H9 (cell line): Measurements from ENCODE around the gene SH3GL1. TPM values are rescaled to one million over a fixed set of nuclear protein-coding genes. Genes with fewer than 3 reads are reported as not detected.

Experiments used
- DNase-seq: peaks from one replicate; pipeline ENCODE4 v3.0.0-alpha.2; 2017
- H2AFZ ChIP-seq: one replicate; pipeline ENCODE4 v1.6.1; 2013; ENCODE audit warnings: mild to moderate bottlenecking, low read length, control low read depth, moderate library complexity
- H2AK5ac ChIP-seq: 2 replicates; pipeline ENCODE4 v1.6.1; 2013; ENCODE audit warnings: low read length, control low read depth, mixed read lengths; ENCODE audit not compliant: insufficient read length
- H2BK120ac ChIP-seq: one replicate; pipeline ENCODE4 v1.6.1; 2013; ENCODE audit warnings: low read depth, mild to moderate bottlenecking, low read length, control low read depth, inconsistent platforms; ENCODE audit not compliant: poor library complexity, severe bottlenecking
- H2BK12ac ChIP-seq: 2 replicates; pipeline ENCODE4 v1.6.1; 2013; ENCODE audit warnings: low read length, control low read depth, mixed read lengths, low read depth; ENCODE audit not compliant: insufficient read length
- H2BK15ac ChIP-seq: 2 replicates; pipeline ENCODE4 v1.6.1; 2013; ENCODE audit warnings: low read depth, low read length, control low read depth
- H2BK20ac ChIP-seq: one replicate; pipeline ENCODE4 v1.6.1; 2013; ENCODE audit warnings: low read depth, mild to moderate bottlenecking, low read length, control low read depth, inconsistent platforms; ENCODE audit not compliant: poor library complexity, severe bottlenecking
- H2BK5ac ChIP-seq: 2 replicates; pipeline ENCODE4 v1.6.1; 2013; ENCODE audit warnings: low read length, control low read depth, mixed read lengths; ENCODE audit not compliant: insufficient read length
- H3K14ac ChIP-seq: 2 replicates; pipeline ENCODE4 v1.6.1; 2013; ENCODE audit warnings: low read length, control low read depth; ENCODE audit not compliant: insufficient read depth
- H3K18ac ChIP-seq: 2 replicates; pipeline ENCODE4 v1.6.1; 2013; ENCODE audit warnings: low read depth, mild to moderate bottlenecking, mixed read lengths, low read length, control low read depth; ENCODE audit not compliant: insufficient read length
- H3K23ac ChIP-seq: 2 replicates; pipeline ENCODE4 v1.6.1; 2013; ENCODE audit warnings: low read length, control low read depth, mixed read lengths, low read depth; ENCODE audit not compliant: insufficient read length
- H3K23me2 ChIP-seq: 2 replicates; pipeline ENCODE4 v1.6.1; 2013; ENCODE audit warnings: low read depth, mild to moderate bottlenecking, mixed read lengths, low read length, control low read depth; ENCODE audit not compliant: insufficient read length, poor library complexity, severe bottlenecking
- H3K27ac ChIP-seq: 2 replicates; pipeline ENCODE4 v1.5.1; 2013; ENCODE audit warnings: low read length, control low read depth, mixed read lengths, low read depth; ENCODE audit not compliant: insufficient read length
- H3K27me3 ChIP-seq: 2 replicates; pipeline ENCODE4 v1.6.1; 2013; ENCODE audit warnings: low read length, control low read depth, inconsistent platforms; ENCODE audit not compliant: insufficient read depth
- H3K4ac ChIP-seq: 2 replicates; pipeline ENCODE4 v1.6.1; 2013; ENCODE audit warnings: low read depth, mild to moderate bottlenecking, control low read depth, inconsistent platforms, low read length, moderate library complexity
- H3K4me1 ChIP-seq: 2 replicates; pipeline ENCODE4 v1.6.1; 2013; ENCODE audit warnings: low read length, control low read depth, inconsistent platforms; ENCODE audit not compliant: insufficient read depth
- H3K4me2 ChIP-seq: 2 replicates; pipeline ENCODE4 v1.6.1; 2013; ENCODE audit warnings: low read length, control low read depth, mixed read lengths; ENCODE audit not compliant: insufficient read length, insufficient read depth
- H3K56ac ChIP-seq: 2 replicates; pipeline ENCODE4 v1.6.1; 2013; ENCODE audit warnings: low read depth, mild to moderate bottlenecking, mixed read lengths, low read length, control low read depth; ENCODE audit not compliant: insufficient read length
- H3K79me1 ChIP-seq: 2 replicates; pipeline ENCODE4 v1.6.1; 2013; ENCODE audit warnings: low read depth, mild to moderate bottlenecking, moderate library complexity, low read length, control low read depth, inconsistent platforms; ENCODE audit not compliant: insufficient read depth, poor library complexity, severe bottlenecking
- H3K79me2 ChIP-seq: 2 replicates; pipeline ENCODE4 v1.6.1; 2013; ENCODE audit warnings: low read length, control low read depth, inconsistent platforms; ENCODE audit not compliant: insufficient read depth
- H3K9ac ChIP-seq: 2 replicates; pipeline ENCODE4 v1.6.1; 2013; ENCODE audit warnings: low read length, control low read depth, mixed read lengths; ENCODE audit not compliant: insufficient read length; ENCODE audit errors: extremely low read depth
- H3K9me3 ChIP-seq: one replicate; pipeline ENCODE4 v1.6.1; 2013; ENCODE audit warnings: low read depth, low read length, inconsistent platforms; ENCODE audit not compliant: control insufficient read depth
- H3T11ph ChIP-seq: one replicate; pipeline ENCODE4 v1.6.1; 2013; ENCODE audit warnings: mild to moderate bottlenecking, low read length, control low read depth, inconsistent platforms
- H4K20me1 ChIP-seq: one replicate; pipeline ENCODE4 v1.6.1; 2013; ENCODE audit not compliant: control insufficient read depth, insufficient read length, insufficient read depth
- H4K5ac ChIP-seq: 2 replicates; pipeline ENCODE4 v1.6.1; 2013; ENCODE audit warnings: low read depth, mild to moderate bottlenecking, mixed read lengths, low read length, control low read depth; ENCODE audit not compliant: insufficient read length
- H4K8ac ChIP-seq: replicated peaks from 2 replicates; pipeline ENCODE4 v1.6.1; 2013; ENCODE audit warnings: low read length, control low read depth, mixed read lengths, low read depth; ENCODE audit not compliant: insufficient read length
- H4K91ac ChIP-seq: 2 replicates; pipeline ENCODE4 v1.6.1; 2013; ENCODE audit warnings: low read depth, mild to moderate bottlenecking, moderate library complexity, mixed read lengths, low read length, control low read depth; ENCODE audit not compliant: insufficient read length
- H3K27ac Mint-ChIP-seq, 3 experiments: 2 replicates in 2 of 3; 3 replicates in 1 of 3; pipeline ENCODE4 v1.8.0; 2020 to 2021; ENCODE audit warnings: mixed read lengths in 3 of 3, mild to moderate bottlenecking in 1 of 3, moderate library complexity in 1 of 3
- H3K27me3 Mint-ChIP-seq: 2 replicates; pipeline ENCODE4 v1.8.0; 2021; ENCODE audit warnings: low read depth, mild to moderate bottlenecking, moderate library complexity, mixed read lengths
- H3K36me3 Mint-ChIP-seq, 3 experiments: 2 replicates in 2 of 3; 3 replicates in 1 of 3; pipeline ENCODE4 v1.8.0; 2020 to 2021; ENCODE audit warnings: low read depth in 3 of 3, mixed read lengths in 3 of 3; ENCODE audit not compliant: insufficient read depth in 1 of 3
- H3K4me1 Mint-ChIP-seq, 2 experiments: 2 replicates each; pipeline ENCODE4 v1.8.0; 2020; ENCODE audit warnings: mixed read lengths in 2 of 2
- H3K4me3 Mint-ChIP-seq, 2 experiments: 2 replicates in 1 of 2; 3 replicates in 1 of 2; pipeline ENCODE4 v1.8.0; 2020 to 2021; ENCODE audit warnings: mild to moderate bottlenecking in 2 of 2, mixed read lengths in 2 of 2, moderate library complexity in 1 of 2
- H3K9me3 Mint-ChIP-seq, 2 experiments: 2 replicates in 1 of 2; 3 replicates in 1 of 2; pipeline ENCODE4 v1.8.0; 2020; ENCODE audit warnings: mild to moderate bottlenecking in 2 of 2, mixed read lengths in 2 of 2, moderate library complexity in 1 of 2
- WGBS: extraction: QIAGEN DNeasy Blood & Tissue Kit; methylation state at CpG from one replicate; pipeline ENCODE4 v1.1.7; 2013; ENCODE audit warnings: missing lambda C conversion rate, low lambda C conversion rate, mixed read lengths; ENCODE audit not compliant: insufficient read length; ENCODE audit errors: extremely low coverage; 5-methylcytosine and 5-hydroxymethylcytosine counted together
- total RNA-seq: library from RNA; stranded (reverse); gene quantifications from 2 replicates; pipeline ENCODE4 v1.2.1, GENCODE V29; 2021
- TF ChIP-seq, protein P1 (sequence below): fragments of 200-600 bp; sonication (generic); conservative IDR thresholded peaks from 3 replicates; pipeline ENCODE4 v1.8.0; 2021; ENCODE audit warnings: antibody characterized with exemption, mild to moderate bottlenecking

The SH3GL1 gene
- total RNA-seq, 1 experiment from 2014 or later, result 85.5 TPM

DNA sequence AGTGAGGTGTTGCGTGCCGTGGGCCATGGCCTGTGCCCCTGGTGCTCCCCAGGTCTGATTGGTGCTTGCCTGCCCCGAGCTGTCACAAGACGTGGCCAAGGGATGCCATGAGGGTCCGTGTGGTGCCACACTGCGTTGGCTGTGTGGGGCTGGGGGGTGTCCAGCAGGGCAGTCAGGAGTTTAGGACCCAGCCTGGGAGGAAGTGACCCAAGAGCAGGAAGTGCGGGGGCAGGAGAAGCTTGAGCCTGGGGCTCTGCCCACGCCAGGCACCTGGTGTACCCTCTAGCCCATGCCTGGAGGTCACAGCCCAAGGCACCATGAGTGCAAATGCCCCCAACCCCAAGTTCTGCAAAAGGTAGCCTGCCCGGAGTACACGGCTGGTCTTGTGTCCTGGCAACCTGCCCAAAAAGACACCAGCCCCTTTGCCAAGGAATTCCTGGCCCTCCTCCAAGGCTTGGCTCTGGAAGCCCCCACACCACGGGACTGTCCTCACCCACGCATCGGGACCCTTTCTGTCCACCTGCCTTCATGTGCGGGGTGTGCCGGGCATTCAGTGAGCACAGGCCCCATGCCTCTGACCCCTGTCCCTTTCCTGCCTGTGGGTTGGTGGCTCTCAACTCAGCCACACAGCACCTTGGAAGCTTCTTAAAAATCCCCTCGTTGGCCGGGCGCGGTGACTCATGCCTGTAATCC is 32.1 kb downstream of the SH3GL1 start:
- Mint-ChIP-seq H3K27ac (peak overlapping the region in 2 of 3 experiments; percentile 75 to 77; a peak in 3 of 7 replicates), H3K36me3 (peaks cover 3 to 23% (median 11%) of the 10 kb centered on the region in 3 experiments; a peak in 4 of 7 replicates), H3K4me1 (peaks cover 10 to 20% of the 10 kb centered on the region in 2 experiments), H3K27me3 (peaks cover 4% of the 10 kb centered on the region; the same call in 1 of the 2 replicates), H3K9me3 (no peaks in the 10 kb centered on the region), H3K4me3 (no peak overlapping the region)
- Histone ChIP-seq H4K8ac (no peak overlapping the region), H3K4me2 (no peak overlapping the region), H2BK5ac (no peak overlapping the region), H2AK5ac (no peak overlapping the region), H3K79me1 (no peaks in the 10 kb centered on the region), H3K79me2 (no peaks in the 10 kb centered on the region), H3K56ac (no peak overlapping the region), H2BK12ac (no peak overlapping the region), H3K9ac (no peak overlapping the region), H3K14ac (no peak overlapping the region), H3T11ph (no peak overlapping the region), H2BK20ac (no peak overlapping the region), H2AFZ (no peak overlapping the region), H2BK120ac (no peak overlapping the region), H3K27me3 (no peaks in the 10 kb centered on the region), H3K18ac (peak overlapping the region; percentile 12), H2BK15ac (no peak overlapping the region), H3K23me2 (no peaks in the 10 kb centered on the region), H3K27ac (no peak overlapping the region), H3K4me1 (no peaks in the 10 kb centered on the region; the same call in 1 of the 2 replicates), H4K91ac (no peak overlapping the region), H4K20me1 (no peaks in the 10 kb centered on the region), H4K5ac (no peak overlapping the region), H3K9me3 (no peaks in the 10 kb centered on the region), H3K23ac (no peak overlapping the region), H3K4ac (no peak overlapping the region)
- TF ChIP-seq, protein P1, sequence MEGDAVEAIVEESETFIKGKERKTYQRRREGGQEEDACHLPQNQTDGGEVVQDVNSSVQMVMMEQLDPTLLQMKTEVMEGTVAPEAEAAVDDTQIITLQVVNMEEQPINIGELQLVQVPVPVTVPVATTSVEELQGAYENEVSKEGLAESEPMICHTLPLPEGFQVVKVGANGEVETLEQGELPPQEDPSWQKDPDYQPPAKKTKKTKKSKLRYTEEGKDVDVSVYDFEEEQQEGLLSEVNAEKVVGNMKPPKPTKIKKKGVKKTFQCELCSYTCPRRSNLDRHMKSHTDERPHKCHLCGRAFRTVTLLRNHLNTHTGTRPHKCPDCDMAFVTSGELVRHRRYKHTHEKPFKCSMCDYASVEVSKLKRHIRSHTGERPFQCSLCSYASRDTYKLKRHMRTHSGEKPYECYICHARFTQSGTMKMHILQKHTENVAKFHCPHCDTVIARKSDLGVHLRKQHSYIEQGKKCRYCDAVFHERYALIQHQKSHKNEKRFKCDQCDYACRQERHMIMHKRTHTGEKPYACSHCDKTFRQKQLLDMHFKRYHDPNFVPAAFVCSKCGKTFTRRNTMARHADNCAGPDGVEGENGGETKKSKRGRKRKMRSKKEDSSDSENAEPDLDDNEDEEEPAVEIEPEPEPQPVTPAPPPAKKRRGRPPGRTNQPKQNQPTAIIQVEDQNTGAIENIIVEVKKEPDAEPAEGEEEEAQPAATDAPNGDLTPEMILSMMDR, result no peak
- WGBS, result no CpG with 5 or more reads among the region's 19 CpGs
- no peak for DNase-seq
